GM10266 (cell line): ENCODE data around the gene WAC.

ENCODE experiments used
- DNase-seq: peaks from one replicate; pipeline ENCODE4 v3.0.0; 2012; ENCODE audit errors: extremely low spot score
- TF ChIP-seq, protein P1 (sequence below): IDR thresholded peaks from 2 replicates; pipeline ENCODE4 v1.5.1; 2012; ENCODE audit warnings: mild to moderate bottlenecking, low read depth; ENCODE audit not compliant: control insufficient read depth, insufficient read depth; ENCODE audit errors: missing control alignments

Gene WAC

DNA sequence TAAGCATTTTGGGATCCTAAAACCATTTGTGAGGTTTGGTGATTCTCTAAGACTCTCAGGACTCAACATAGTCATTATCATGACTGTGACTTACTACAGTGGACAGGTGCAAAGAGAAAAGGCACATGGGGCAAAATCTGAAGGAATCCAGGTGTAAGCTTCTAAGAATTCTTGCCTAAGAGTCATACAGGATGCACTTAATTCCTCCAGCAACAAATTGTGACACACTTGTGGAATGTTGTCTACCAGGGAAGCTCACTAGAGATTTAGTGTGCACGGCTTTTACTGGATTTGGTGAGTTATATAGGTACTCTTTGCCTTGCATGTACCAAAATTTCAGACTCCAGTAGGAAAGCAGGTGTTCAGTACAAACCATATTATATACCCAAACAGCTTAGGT is 47.9 kb downstream of the WAC start:
- TF ChIP-seq, protein P1, sequence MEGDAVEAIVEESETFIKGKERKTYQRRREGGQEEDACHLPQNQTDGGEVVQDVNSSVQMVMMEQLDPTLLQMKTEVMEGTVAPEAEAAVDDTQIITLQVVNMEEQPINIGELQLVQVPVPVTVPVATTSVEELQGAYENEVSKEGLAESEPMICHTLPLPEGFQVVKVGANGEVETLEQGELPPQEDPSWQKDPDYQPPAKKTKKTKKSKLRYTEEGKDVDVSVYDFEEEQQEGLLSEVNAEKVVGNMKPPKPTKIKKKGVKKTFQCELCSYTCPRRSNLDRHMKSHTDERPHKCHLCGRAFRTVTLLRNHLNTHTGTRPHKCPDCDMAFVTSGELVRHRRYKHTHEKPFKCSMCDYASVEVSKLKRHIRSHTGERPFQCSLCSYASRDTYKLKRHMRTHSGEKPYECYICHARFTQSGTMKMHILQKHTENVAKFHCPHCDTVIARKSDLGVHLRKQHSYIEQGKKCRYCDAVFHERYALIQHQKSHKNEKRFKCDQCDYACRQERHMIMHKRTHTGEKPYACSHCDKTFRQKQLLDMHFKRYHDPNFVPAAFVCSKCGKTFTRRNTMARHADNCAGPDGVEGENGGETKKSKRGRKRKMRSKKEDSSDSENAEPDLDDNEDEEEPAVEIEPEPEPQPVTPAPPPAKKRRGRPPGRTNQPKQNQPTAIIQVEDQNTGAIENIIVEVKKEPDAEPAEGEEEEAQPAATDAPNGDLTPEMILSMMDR = no peak
- DNase-seq = no peak

- DNase-seq = no peak
- TF ChIP-seq, protein P1 = no peak
Measured at GRCh38 chr10:28581916-28582315, 49.0 kb downstream of the WAC start.

GRCh38 chr10:28585076-28585475 is 52.2 kb downstream of the WAC start:
- TF ChIP-seq, protein P1 = no peak

DNA sequence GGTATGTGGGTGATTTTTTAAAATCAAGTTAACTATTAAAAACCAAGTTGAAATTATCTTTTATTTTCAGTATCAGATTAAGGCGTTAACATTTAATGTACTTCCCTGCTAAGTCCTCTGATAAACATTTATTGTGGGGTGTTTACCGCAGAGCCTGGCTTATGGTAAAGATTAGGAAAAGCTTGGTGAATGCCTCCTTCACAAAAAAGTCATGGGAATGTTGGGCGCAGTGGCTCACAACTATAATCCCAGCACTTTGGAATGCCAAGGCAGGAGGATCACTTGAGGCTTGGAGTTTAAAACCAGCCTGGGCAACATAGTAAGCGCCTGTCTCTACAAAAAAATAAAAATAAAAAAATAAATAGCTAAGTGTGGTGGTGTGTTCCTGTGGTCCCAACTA is 53.3 kb downstream of the WAC start:
- DNase-seq = no peak
- TF ChIP-seq, protein P1 = no peak

More at GRCh38 chr10:28585076-28585475, 52.2 kb downstream of the WAC start:
- DNase-seq = no peak

GRCh38 chr10:28587270-28587969 is 54.5 kb downstream of the WAC start:
- DNase-seq = no peak
- TF ChIP-seq, protein P1 = no peak

- no peak for DNase-seq
- TF ChIP-seq, protein P1 = no peak
Measured at GRCh38 chr10:28587970-28588290, 55.0 kb downstream of the WAC start.

DNA sequence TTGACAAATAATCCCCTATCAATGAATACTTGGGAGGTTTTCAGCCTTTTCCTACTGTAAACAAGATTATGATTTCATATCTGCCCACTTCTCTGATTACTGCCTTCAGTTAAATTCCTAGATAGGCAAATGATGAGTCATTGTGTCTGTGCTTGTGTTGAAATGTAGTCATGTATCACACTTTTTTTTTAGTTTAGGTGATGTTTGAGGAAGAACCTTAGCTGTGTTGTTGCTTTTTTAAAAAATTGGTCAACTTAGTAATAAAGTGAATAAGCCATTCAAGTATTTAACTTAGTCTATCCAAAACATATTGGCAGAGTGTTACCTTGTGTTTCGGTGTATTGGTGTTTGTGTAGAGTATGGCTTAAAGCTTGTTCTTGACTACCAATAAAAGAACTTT is 60.0 kb downstream of the WAC start:
- TF ChIP-seq, protein P1 = no peak
- DNase-seq = no peak
